Duodenal mucosa (tissue), 2 donors: ENCODE data around the gene ZMYND19.
"Not testable (repeated sequence)": the region's sequence is repeated elsewhere in the genome, so short reads cannot be mapped to it uniquely, and the experiment has no call there.

Experiments
- H3K27ac ChIP-seq: one replicate; pipeline ENCODE4 v1.7.0; 2013; ENCODE audit warnings: low read depth, low read length
- H3K27me3 ChIP-seq, 2 donors: one replicate each; pipeline ENCODE4 v1.7.0; 2013; ENCODE audit warnings: low read length in 2 of 2, control low read depth in 1 of 2; ENCODE audit not compliant: insufficient read depth in 2 of 2, control insufficient read depth in 1 of 2
- H3K36me3 ChIP-seq, 2 donors: one replicate each; pipeline ENCODE4 v1.7.0; 2013; ENCODE audit warnings: low read length in 2 of 2, control low read depth in 1 of 2; ENCODE audit not compliant: insufficient read depth in 2 of 2, control insufficient read depth in 1 of 2
- H3K4me1 ChIP-seq, 2 donors: one replicate each; pipeline ENCODE4 v1.7.0; 2013; ENCODE audit warnings: low read length in 2 of 2, control low read depth in 1 of 2; ENCODE audit not compliant: insufficient read depth in 2 of 2, control insufficient read depth in 1 of 2
- H3K4me3 ChIP-seq, 2 donors: one replicate each; pipeline ENCODE4 v1.7.0; 2013; ENCODE audit warnings: low read length in 2 of 2, low read depth in 1 of 2
- H3K9ac ChIP-seq, 2 donors: one replicate each; pipeline ENCODE4 v1.7.0; 2013; ENCODE audit warnings: low read length in 2 of 2, low read depth in 1 of 2
- H3K9me3 ChIP-seq, 2 donors: one replicate each; pipeline ENCODE4 v1.7.0; 2013; ENCODE audit warnings: low read length in 2 of 2, control low read depth in 1 of 2; ENCODE audit not compliant: control insufficient read depth in 1 of 2

ZMYND19 gene

GRCh38 chr9:137535120-137535428 lies 55.2 kb downstream of the ZMYND19 start:
- Histone ChIP-seq H3K27ac (no peak overlapping the region), H3K4me1 (peaks cover 8 to 10% of the 10 kb centered on the region in 2 donors), H3K9me3 (no peaks in the 10 kb centered on the region), H3K36me3 (no peaks in the 10 kb centered on the region), H3K9ac (no peak overlapping the region), H3K4me3 (no peak overlapping the region), H3K27me3 (no peaks in the 10 kb centered on the region)

- H3K27ac ChIP-seq = no peak overlapping the region
These were observed 55.8 kb downstream of the ZMYND19 start for GRCh38 chr9:137534256-137535119.

GRCh38 chr9:137532891-137533468 lies 57.3 kb downstream of the ZMYND19 start:
- H3K4me1 ChIP-seq = peaks cover 8 to 10% of the 10 kb centered on the region in 2 donors
- not testable (repeated sequence) for H3K4me3 ChIP-seq

More at GRCh38 chr9:137534256-137535119, 55.8 kb downstream of the ZMYND19 start:
- no peak overlapping the region for H3K9ac ChIP-seq
- H3K36me3 ChIP-seq = no peaks in the 10 kb centered on the region
- no peak overlapping the region for H3K4me3 ChIP-seq
- peaks cover 8 to 10% of the 10 kb centered on the region in 2 donors for H3K4me1 ChIP-seq
- H3K9me3 ChIP-seq = no peaks in the 10 kb centered on the region
- H3K27me3 ChIP-seq = no peaks in the 10 kb centered on the region

More at GRCh38 chr9:137532891-137533468, 57.3 kb downstream of the ZMYND19 start:
- H3K36me3 ChIP-seq, H3K9me3 ChIP-seq, H3K27ac ChIP-seq, H3K9ac ChIP-seq, H3K27me3 ChIP-seq: not testable (repeated sequence)
